HepG2 (cell line): ENCODE measurements around the gene VPS25. TPM values are rescaled to one million over a fixed set of nuclear protein-coding genes. Genes with fewer than 3 reads are reported as not detected.

ENCODE experiments used
- ATF7-NPFF ChIP-seq: sonication (generic); formaldehyde crosslinking; IDR thresholded peaks from 2 replicates; pipeline ENCODE4 v1.8.1; 2023; ENCODE audit warnings: mild to moderate bottlenecking, low read depth, missing genetic modification reagents, moderate library complexity
- FOXC1 ChIP-seq: sonication (generic); formaldehyde crosslinking; IDR thresholded peaks from 2 replicates; pipeline ENCODE4 v1.8.0; 2022; ENCODE audit warnings: mild to moderate bottlenecking, missing genetic modification reagents, borderline replicate concordance
- GMEB1 ChIP-seq: sonication (generic); formaldehyde crosslinking; IDR thresholded peaks from 2 replicates; pipeline ENCODE4 v1.5.1; 2020; ENCODE audit warnings: missing genetic modification reagents, mild to moderate bottlenecking, borderline replicate concordance
- HOXA7 ChIP-seq: sonication (generic); formaldehyde crosslinking; IDR thresholded peaks from 2 replicates; pipeline ENCODE4 v1.8.1; 2022; ENCODE audit warnings: mild to moderate bottlenecking, missing genetic modification reagents, moderate library complexity
- KDM5B ChIP-seq: sonication (generic); formaldehyde crosslinking; IDR thresholded peaks from 2 replicates; pipeline ENCODE4 v1.4.0; 2020; ENCODE audit warnings: missing genetic modification reagents, mild to moderate bottlenecking, borderline replicate concordance
- NFRKB ChIP-seq: fragments of 450-650 bp; IDR thresholded peaks from 2 replicates; pipeline ENCODE4 v1.6.1; 2017
- RFX1 ChIP-seq: fragments of 450-650 bp; IDR thresholded peaks from 2 replicates; pipeline ENCODE4 v1.6.1; 2017
- SNRNP70 ChIP-seq: fragments of 200-400 bp; formaldehyde crosslinking; IDR thresholded peaks from 2 replicates; pipeline ENCODE4 v1.6.1; 2017; ENCODE audit warnings: mild to moderate bottlenecking, low read depth, low read length, moderate library complexity
- TAF15 ChIP-seq: fragments of 200-400 bp; formaldehyde crosslinking; IDR thresholded peaks from one replicate; pipeline ENCODE4 v1.6.1; 2018; ENCODE audit warnings: mild to moderate bottlenecking, low read depth, low read length; ENCODE audit not compliant: poor library complexity, severe bottlenecking
- ZBTB46 ChIP-seq: sonication (generic); formaldehyde crosslinking; IDR thresholded peaks from 2 replicates; pipeline ENCODE4 v1.4.0; 2020; ENCODE audit warnings: mild to moderate bottlenecking, missing genetic modification reagents, borderline replicate concordance
- ZNF10 ChIP-seq: sonication (generic); formaldehyde crosslinking; IDR thresholded peaks from 2 replicates; pipeline ENCODE4 v1.4.0; 2020; ENCODE audit warnings: mild to moderate bottlenecking, low read depth, missing genetic modification reagents, borderline replicate concordance
- ZNF224 ChIP-seq: sonication (generic); formaldehyde crosslinking; IDR thresholded peaks from 2 replicates; pipeline ENCODE4 v1.5.0; 2020; ENCODE audit warnings: mild to moderate bottlenecking, missing genetic modification reagents
- ZNF331 ChIP-seq: sonication (generic); formaldehyde crosslinking; IDR thresholded peaks from 2 replicates; pipeline ENCODE4 v1.4.0; 2020; ENCODE audit warnings: missing genetic modification reagents
- ZNF543 ChIP-seq: sonication (generic); formaldehyde crosslinking; IDR thresholded peaks from 2 replicates; pipeline ENCODE4 v1.4.0; 2020; ENCODE audit warnings: mild to moderate bottlenecking, missing genetic modification reagents
- ZNF580 ChIP-seq: IDR thresholded peaks from 2 replicates; pipeline ENCODE4 v1.6.1; 2016; ENCODE audit warnings: low read depth, borderline replicate concordance
- ZNF616 ChIP-seq: sonication (generic); formaldehyde crosslinking; IDR thresholded peaks from 2 replicates; pipeline ENCODE4 v1.5.0; 2020; ENCODE audit warnings: low read depth, mild to moderate bottlenecking, missing genetic modification reagents
- ZNF644 ChIP-seq: IDR thresholded peaks from 2 replicates; pipeline ENCODE4 v1.6.1; 2016; ENCODE audit warnings: low read depth
- ZNF709 ChIP-seq: sonication (generic); formaldehyde crosslinking; IDR thresholded peaks from 2 replicates; pipeline ENCODE4 v1.5.0; 2020; ENCODE audit warnings: mild to moderate bottlenecking, missing genetic modification reagents
- ZNF720 ChIP-seq: sonication (generic); formaldehyde crosslinking; IDR thresholded peaks from 2 replicates; pipeline ENCODE4 v1.4.0; 2020; ENCODE audit warnings: missing genetic modification reagents
- ZNF746 ChIP-seq: sonication (generic); formaldehyde crosslinking; IDR thresholded peaks from 2 replicates; pipeline ENCODE4 v1.8.0; 2022; ENCODE audit warnings: mild to moderate bottlenecking, missing genetic modification reagents
- ZNF75D ChIP-seq: sonication (generic); formaldehyde crosslinking; IDR thresholded peaks from 2 replicates; pipeline ENCODE4 v1.8.1; 2023; ENCODE audit warnings: missing genetic modification reagents, mild to moderate bottlenecking, borderline replicate concordance
- ZNF850 ChIP-seq: sonication (generic); formaldehyde crosslinking; conservative IDR thresholded peaks from 2 replicates; pipeline ENCODE4 v1.9.0; 2021; ENCODE audit warnings: mild to moderate bottlenecking, missing genetic modification reagents
- polyA plus RNA-seq, 8 experiments: library from polyadenylated mRNA; depleted of rRNA in 3 of 8; stranded (reverse) in 7 of 8; unstranded in 1 of 8; fragments of >200 nt; fragmentation: Illumina TruSeq in 4 of 8; extraction: Trizol in 4 of 8; gene quantifications; 2 replicates each; pipeline versions ENCODE4 v1.2.1 to v1.2.3, GENCODE V29; 2011 to 2016; ENCODE audit warnings: low read depth in 4 of 8, missing spikeins in 1 of 8, mixed read lengths in 1 of 8; ENCODE audit not compliant: insufficient read depth in 1 of 8
- total RNA-seq, 5 experiments: library from RNA; depleted of rRNA; stranded (reverse); fragments of >200 nt; fragmentation: Illumina TruSeq; extraction: Trizol; gene quantifications; 2 replicates each; pipeline ENCODE4 v1.2.3, GENCODE V29; 2016; ENCODE audit warnings: low read depth in 1 of 5
- TF ChIP-seq, protein P1 (sequence below): sonication (generic); formaldehyde crosslinking; IDR thresholded peaks from 2 replicates; pipeline ENCODE4 v1.8.0; 2022; ENCODE audit warnings: mild to moderate bottlenecking, missing genetic modification reagents, moderate library complexity
- TF ChIP-seq, protein P2 (sequence below): sonication (generic); formaldehyde crosslinking; conservative IDR thresholded peaks from 2 replicates; pipeline ENCODE4 v1.4.0; 2020; ENCODE audit warnings: missing genetic modification reagents

VPS25 gene
- total and polyA plus RNA-seq, 2 of the 13 experiments (the other 11 are each of a cell fraction or from before 2014, with no cell fraction given) = 161 to 249 TPM

GRCh38 chr17:42744283-42744805 lies 28.9 kb upstream of the VPS25 start (continued):
- TF ChIP-seq GMEB1 (CRISPR knock-in tag) = no peak
- TF ChIP-seq ZNF580 (CRISPR knock-in tag) = no peak
- no peak for TF ChIP-seq HOXA7 (CRISPR knock-in tag)
- TF ChIP-seq RFX1 = no peak
- no peak for TF ChIP-seq ZNF75D (CRISPR knock-in tag)
- no peak for TF ChIP-seq NFRKB
- TF ChIP-seq ZNF543 = no peak
- no peak for TF ChIP-seq ZNF850 (CRISPR knock-in tag)
- no peak; the same call in 1 of the 2 replicates for TF ChIP-seq ATF7-NPFF
- no peak for TF ChIP-seq ZNF720 (CRISPR knock-in tag)
- TF ChIP-seq, protein P1, sequence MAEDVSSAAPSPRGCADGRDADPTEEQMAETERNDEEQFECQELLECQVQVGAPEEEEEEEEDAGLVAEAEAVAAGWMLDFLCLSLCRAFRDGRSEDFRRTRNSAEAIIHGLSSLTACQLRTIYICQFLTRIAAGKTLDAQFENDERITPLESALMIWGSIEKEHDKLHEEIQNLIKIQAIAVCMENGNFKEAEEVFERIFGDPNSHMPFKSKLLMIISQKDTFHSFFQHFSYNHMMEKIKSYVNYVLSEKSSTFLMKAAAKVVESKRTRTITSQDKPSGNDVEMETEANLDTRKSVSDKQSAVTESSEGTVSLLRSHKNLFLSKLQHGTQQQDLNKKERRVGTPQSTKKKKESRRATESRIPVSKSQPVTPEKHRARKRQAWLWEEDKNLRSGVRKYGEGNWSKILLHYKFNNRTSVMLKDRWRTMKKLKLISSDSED (CRISPR knock-in tag) = 0 out of 2 replicates have a peak, but pooled peaks have one; percentile 37
- no peak for TF ChIP-seq TAF15
- TF ChIP-seq FOXC1 (CRISPR knock-in tag) = peak; percentile 72
- TF ChIP-seq ZNF331 (CRISPR knock-in tag) = no peak
- TF ChIP-seq, protein P2, sequence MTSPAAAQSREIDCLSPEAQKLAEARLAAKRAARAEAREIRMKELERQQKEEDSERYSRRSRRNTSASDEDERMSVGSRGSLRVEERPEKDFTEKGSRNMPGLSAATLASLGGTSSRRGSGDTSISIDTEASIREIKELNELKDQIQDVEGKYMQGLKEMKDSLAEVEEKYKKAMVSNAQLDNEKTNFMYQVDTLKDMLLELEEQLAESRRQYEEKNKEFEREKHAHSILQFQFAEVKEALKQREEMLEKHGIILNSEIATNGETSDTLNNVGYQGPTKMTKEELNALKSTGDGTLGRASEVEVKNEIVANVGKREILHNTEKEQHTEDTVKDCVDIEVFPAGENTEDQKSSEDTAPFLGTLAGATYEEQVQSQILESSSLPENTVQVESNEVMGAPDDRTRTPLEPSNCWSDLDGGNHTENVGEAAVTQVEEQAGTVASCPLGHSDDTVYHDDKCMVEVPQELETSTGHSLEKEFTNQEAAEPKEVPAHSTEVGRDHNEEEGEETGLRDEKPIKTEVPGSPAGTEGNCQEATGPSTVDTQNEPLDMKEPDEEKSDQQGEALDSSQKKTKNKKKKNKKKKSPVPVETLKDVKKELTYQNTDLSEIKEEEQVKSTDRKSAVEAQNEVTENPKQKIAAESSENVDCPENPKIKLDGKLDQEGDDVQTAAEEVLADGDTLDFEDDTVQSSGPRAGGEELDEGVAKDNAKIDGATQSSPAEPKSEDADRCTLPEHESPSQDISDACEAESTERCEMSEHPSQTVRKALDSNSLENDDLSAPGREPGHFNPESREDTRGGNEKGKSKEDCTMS (CRISPR knock-in tag) = no peak
- 0 out of 2 replicates have a peak, but pooled peaks have one; percentile 74 for TF ChIP-seq ZNF10
- 0 out of 2 replicates have a peak, but pooled peaks have one; percentile 64 for TF ChIP-seq ZNF616 (CRISPR knock-in tag)
- TF ChIP-seq ZNF709 (CRISPR knock-in tag) = no peak
- 0 out of 2 replicates have a peak, but pooled peaks have one; percentile 4 for TF ChIP-seq ZNF746 (CRISPR knock-in tag)
- no peak for TF ChIP-seq ZNF224
- 0 out of 2 replicates have a peak, but pooled peaks have one; percentile 15 for TF ChIP-seq ZBTB46 (CRISPR knock-in tag)
- no peak for TF ChIP-seq ZNF644 (CRISPR knock-in tag)
- TF ChIP-seq SNRNP70 = no peak
- no peak for TF ChIP-seq KDM5B (CRISPR knock-in tag)
